Vagina (tissue), 2 donors: ENCODE measurements around the gene TUBB3. TPM values are rescaled to one million over a fixed set of nuclear protein-coding genes. Genes with fewer than 3 reads are reported as not detected.
A peak's percentile ranks its signal among the peaks of the same experiment; 100 is the strongest.

Source experiments
- DNase-seq, 2 donors: peaks; one replicate each; pipeline ENCODE4 v3.0.0-alpha.2; 2017; ENCODE audit errors: extremely low spot score in 2 of 2
- H3K27ac ChIP-seq: fragments of 200-600 bp; sonication (generic); one replicate; pipeline ENCODE4 v1.5.1; 2019
- H3K27me3 ChIP-seq: fragments of 200-600 bp; sonication (generic); one replicate; pipeline ENCODE4 v1.5.1; 2019
- H3K36me3 ChIP-seq, 2 donors: fragments of 200-600 bp; sonication (generic); one replicate each; pipeline ENCODE4 v1.5.1; 2017 to 2019
- H3K4me1 ChIP-seq: fragments of 200-600 bp; sonication (generic); one replicate; pipeline ENCODE4 v1.5.1; 2019
- H3K4me3 ChIP-seq, 2 donors: fragments of 200-600 bp; sonication (generic); 1 replicate in 1 of 2; 2 replicates in 1 of 2; pipeline ENCODE4 v1.5.1; 2016 to 2019
- H3K9me3 ChIP-seq: fragments of 200-600 bp; sonication (generic); one replicate; pipeline ENCODE4 v1.5.1; 2019
- CTCF ChIP-seq, 3 experiments: fragments of 450-650 bp in 2 of 3; fragments of 200-600 bp in 1 of 3; sonication (generic) in 1 of 3; IDR thresholded peaks; one replicate each; pipeline ENCODE4 v1.5.1; 2017 to 2019; ENCODE audit warnings: antibody characterized with exemption in 3 of 3, mild to moderate bottlenecking in 2 of 3, moderate library complexity in 2 of 3
- POLR2A ChIP-seq, 2 donors: fragments of 450-650 bp; IDR thresholded peaks; one replicate each; pipeline ENCODE4 v1.6.1; 2017; ENCODE audit warnings: antibody characterized with exemption in 2 of 2, mild to moderate bottlenecking in 2 of 2, moderate library complexity in 2 of 2
- POLR2AphosphoS5 ChIP-seq, 2 donors: sonication (generic); formaldehyde crosslinking; IDR thresholded peaks; one replicate each; pipeline ENCODE4 v1.9.0; 2017; ENCODE audit warnings: antibody characterized with exemption in 2 of 2, mild to moderate bottlenecking in 2 of 2, low read depth in 1 of 2; ENCODE audit not compliant: insufficient read depth in 1 of 2
- intact Hi-C: fragments of 100-400 bp; cut with DNase I; formaldehyde crosslinking; loops from one replicate; pipeline ENCODE4 v1.15.1; 2023
- total RNA-seq: library from RNA; depleted of rRNA; stranded (reverse); fragments of >200 nt; gene quantifications from one replicate; pipeline ENCODE4 v1.2.3, GENCODE V29; 2016

TUBB3 gene
- total RNA-seq, 1 donor from 2014 or later: 19.2 TPM

- peak overlapping the region; percentile 85 for H3K27ac ChIP-seq
- DNase-seq: no peak
- no peaks in the 10 kb centered on the region for H3K36me3 ChIP-seq
- intact Hi-C loops: no loop called here
- no peak for TF ChIP-seq CTCF (IDR thresholded peaks at IDR 0.05)
- no peak for TF ChIP-seq POLR2AphosphoS5 (IDR thresholded peaks at IDR 0.05; ENCODE audit: insufficient read depth in 1 of 2, low read depth in 1 of 2)
- no peak for TF ChIP-seq POLR2A (IDR thresholded peaks at IDR 0.05)
- no peaks in the 10 kb centered on the region for H3K9me3 ChIP-seq
- H3K27me3 ChIP-seq: no peaks in the 10 kb centered on the region
- peak overlapping the region; percentile 74 to 95 for H3K4me3 ChIP-seq
- peaks cover 25% of the 10 kb centered on the region for H3K4me1 ChIP-seq
Measured at GRCh38 chr16:89971495-89972243, 48.5 kb downstream of the TUBB3 start.

- H3K4me3 ChIP-seq: peak overlapping the region; percentile 74 to 95
- intact Hi-C loops: no loop called here
- no peaks in the 10 kb centered on the region for H3K9me3 ChIP-seq
- H3K27ac ChIP-seq: peak overlapping the region; percentile 85
- peak in 1 of 2 donors; percentile 85 for TF ChIP-seq POLR2AphosphoS5 (IDR thresholded peaks at IDR 0.05; ENCODE audit: insufficient read depth in 1 of 2, low read depth in 1 of 2)
- TF ChIP-seq POLR2A (IDR thresholded peaks at IDR 0.05): peak in 1 of 2 donors; percentile 80
- no peak for TF ChIP-seq CTCF (IDR thresholded peaks at IDR 0.05)
- DNase-seq: no peak
- H3K4me1 ChIP-seq: peaks cover 25% of the 10 kb centered on the region
- no peaks in the 10 kb centered on the region for H3K36me3 ChIP-seq
- no peaks in the 10 kb centered on the region for H3K27me3 ChIP-seq
Measured at GRCh38 chr16:89972244-89973234, 49.4 kb downstream of the TUBB3 start.

GRCh38 chr16:89973235-89973634 lies 50.1 kb downstream of the TUBB3 start:
- no peaks in the 10 kb centered on the region for H3K9me3 ChIP-seq
- intact Hi-C loops: no loop called here

GRCh38 chr16:89973654-89974335 lies 50.7 kb downstream of the TUBB3 start:
- Histone ChIP-seq H3K4me3 (peak overlapping the region; percentile 74 to 95), H3K27ac (no peak overlapping the region), H3K36me3 (peaks cover 0 to 2% of the 10 kb centered on the region in 2 donors), H3K27me3 (no peaks in the 10 kb centered on the region), H3K9me3 (no peaks in the 10 kb centered on the region), H3K4me1 (peaks cover 25% of the 10 kb centered on the region)
- intact Hi-C loops: no loop called here
- DNase-seq: no peak
- TF ChIP-seq POLR2A (IDR thresholded peaks at IDR 0.05) (no peak), CTCF (IDR thresholded peaks at IDR 0.05) (no peak), POLR2AphosphoS5 (IDR thresholded peaks at IDR 0.05; ENCODE audit: insufficient read depth in 1 of 2, low read depth in 1 of 2) (no peak)

More at GRCh38 chr16:89973235-89973634, 50.1 kb downstream of the TUBB3 start:
- peak overlapping the region; percentile 74 to 95 for H3K4me3 ChIP-seq
- DNase-seq: no peak
- H3K4me1 ChIP-seq: peaks cover 25% of the 10 kb centered on the region
- H3K36me3 ChIP-seq: no peaks in the 10 kb centered on the region
- H3K27me3 ChIP-seq: no peaks in the 10 kb centered on the region
- peak overlapping the region; percentile 85 for H3K27ac ChIP-seq
- no peak for TF ChIP-seq POLR2AphosphoS5 (IDR thresholded peaks at IDR 0.05; ENCODE audit: insufficient read depth in 1 of 2, low read depth in 1 of 2)

- H3K9me3 ChIP-seq: no peaks in the 10 kb centered on the region
- no peaks in the 10 kb centered on the region for H3K27me3 ChIP-seq
- no peak for TF ChIP-seq POLR2AphosphoS5 (IDR thresholded peaks at IDR 0.05; ENCODE audit: insufficient read depth in 1 of 2, low read depth in 1 of 2)
- TF ChIP-seq POLR2A (IDR thresholded peaks at IDR 0.05): no peak
- TF ChIP-seq CTCF (IDR thresholded peaks at IDR 0.05): no peak
- H3K4me3 ChIP-seq: no peak overlapping the region
- DNase-seq: no peak
- no peak overlapping the region for H3K27ac ChIP-seq
- H3K4me1 ChIP-seq: peaks cover 25% of the 10 kb centered on the region
- intact Hi-C loops: no loop called here
- peaks cover 0 to 13% of the 10 kb centered on the region in 2 donors for H3K36me3 ChIP-seq
Measured at GRCh38 chr16:89974870-89975269, 51.7 kb downstream of the TUBB3 start.
